ENCODE measurements around the gene OR10G6.

OR10G6 gene

DNA sequence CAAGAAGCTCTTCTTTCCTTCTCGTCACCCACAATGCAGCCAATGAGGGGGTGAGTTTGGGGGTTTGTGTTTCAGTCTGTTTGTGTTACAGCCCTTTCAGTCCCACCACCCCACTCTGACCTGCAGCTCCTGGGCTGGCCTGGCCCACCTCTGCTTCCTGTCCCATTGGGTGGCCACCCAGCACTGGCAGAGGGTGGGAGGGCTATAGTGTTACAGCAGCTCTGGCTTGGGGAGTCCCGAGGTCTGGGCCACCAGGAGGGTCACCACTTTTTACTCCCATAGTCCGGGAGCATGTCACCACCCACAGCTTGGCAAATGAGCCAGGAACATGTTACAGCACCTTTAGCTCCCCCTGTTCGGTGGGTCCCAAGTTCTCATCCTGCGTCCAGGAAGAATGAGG, 15.7 kb downstream of the OR10G6 start:
- TF ChIP-seq, protein P1, sequence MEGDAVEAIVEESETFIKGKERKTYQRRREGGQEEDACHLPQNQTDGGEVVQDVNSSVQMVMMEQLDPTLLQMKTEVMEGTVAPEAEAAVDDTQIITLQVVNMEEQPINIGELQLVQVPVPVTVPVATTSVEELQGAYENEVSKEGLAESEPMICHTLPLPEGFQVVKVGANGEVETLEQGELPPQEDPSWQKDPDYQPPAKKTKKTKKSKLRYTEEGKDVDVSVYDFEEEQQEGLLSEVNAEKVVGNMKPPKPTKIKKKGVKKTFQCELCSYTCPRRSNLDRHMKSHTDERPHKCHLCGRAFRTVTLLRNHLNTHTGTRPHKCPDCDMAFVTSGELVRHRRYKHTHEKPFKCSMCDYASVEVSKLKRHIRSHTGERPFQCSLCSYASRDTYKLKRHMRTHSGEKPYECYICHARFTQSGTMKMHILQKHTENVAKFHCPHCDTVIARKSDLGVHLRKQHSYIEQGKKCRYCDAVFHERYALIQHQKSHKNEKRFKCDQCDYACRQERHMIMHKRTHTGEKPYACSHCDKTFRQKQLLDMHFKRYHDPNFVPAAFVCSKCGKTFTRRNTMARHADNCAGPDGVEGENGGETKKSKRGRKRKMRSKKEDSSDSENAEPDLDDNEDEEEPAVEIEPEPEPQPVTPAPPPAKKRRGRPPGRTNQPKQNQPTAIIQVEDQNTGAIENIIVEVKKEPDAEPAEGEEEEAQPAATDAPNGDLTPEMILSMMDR (conservative IDR thresholded peaks at IDR 0.05), result no peak
- no peak overlapping the region for H3K27ac ChIP-seq

DNA sequence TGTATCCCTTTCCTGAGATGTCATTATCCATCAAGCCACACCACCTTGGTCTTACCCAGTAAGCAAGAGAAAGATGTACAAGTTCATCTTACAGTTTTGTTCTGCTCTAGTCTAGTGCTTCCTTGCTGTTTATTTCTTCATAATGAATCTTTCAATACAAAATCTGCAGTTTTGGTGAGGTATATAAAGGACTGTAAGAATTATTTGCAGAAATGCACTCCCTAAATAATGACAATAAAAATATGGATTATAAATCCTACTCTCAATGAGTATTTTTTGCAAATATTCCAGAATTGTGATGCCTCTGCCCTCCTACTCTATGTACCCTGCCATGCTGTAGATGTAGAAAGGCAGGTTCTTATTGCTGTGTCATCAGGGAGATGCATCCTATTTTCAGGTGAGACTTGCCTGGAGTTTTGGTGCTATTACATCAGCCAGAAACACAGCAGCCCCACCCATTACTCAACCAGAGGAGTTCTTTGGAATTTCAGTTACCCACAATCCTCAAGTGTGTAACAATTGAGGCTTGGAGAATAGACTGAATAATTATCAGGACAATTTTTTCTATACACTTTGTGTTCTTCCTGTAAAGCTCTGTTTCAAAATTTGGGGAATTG, 17.1 kb downstream of the OR10G6 start, which contains the start of gene OR10S1:
TSS of gene OR10S1 (minus strand) at position 51 of the 617 bp plus-strand sequence. CDS start 117 bp downstream, outside the sequence.
- TF ChIP-seq, protein P1 (conservative IDR thresholded peaks at IDR 0.05), result no peak
- H3K27ac ChIP-seq, result no peak within 1 kb of the TSS

DNA sequence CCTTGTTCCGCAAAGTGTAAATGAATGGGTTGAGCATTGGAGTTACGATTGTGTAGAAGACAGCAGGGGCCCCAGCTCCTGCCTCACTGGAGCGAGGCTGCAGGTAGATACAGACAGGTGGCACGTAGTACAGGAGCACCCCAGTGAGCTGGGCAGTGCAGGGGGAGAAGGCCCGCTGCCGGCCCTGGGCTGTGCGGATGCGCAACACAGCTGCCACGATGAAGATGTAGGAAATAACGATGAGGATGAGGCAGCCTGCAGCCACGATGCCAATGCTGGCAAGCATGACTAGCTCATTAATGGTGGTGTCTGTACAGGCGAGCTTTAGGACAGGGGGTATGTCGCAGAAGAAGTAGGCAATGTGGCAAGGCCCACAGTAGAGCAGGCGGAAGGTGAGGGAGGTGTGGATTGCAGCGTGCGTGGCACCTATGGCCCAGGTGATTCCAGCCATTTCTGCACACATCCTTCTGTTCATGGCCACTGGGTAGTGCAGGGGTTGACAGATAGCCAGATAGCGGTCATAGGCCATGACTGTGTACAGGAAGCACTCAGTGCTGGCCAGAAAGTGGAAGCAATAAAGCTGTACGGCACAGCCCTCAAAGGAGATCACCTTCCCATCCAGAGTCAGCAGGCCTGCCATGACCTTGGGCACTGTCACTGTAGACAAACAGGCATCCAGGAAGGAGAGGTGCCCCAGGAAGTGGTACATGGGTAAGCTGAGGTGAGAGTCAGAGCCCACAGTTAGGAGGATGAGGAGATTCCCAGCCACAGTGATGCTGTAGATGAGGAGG, 18.0 kb downstream of the OR10G6 start:
- TF ChIP-seq, protein P1 (conservative IDR thresholded peaks at IDR 0.05), result no peak

GRCh38 chr11:123973816-123974215, 21.1 kb downstream of the OR10G6 start:
- H3K27ac ChIP-seq, result no peak overlapping the region
- TF ChIP-seq, protein P1 (conservative IDR thresholded peaks at IDR 0.05), result no peak

More for the DNA sequence above, 18.0 kb downstream of the OR10G6 start:
- no peak overlapping the region for H3K27ac ChIP-seq

GRCh38 chr11:123956752-123957151, 38.2 kb downstream of the OR10G6 start:
- TF ChIP-seq, protein P1 (conservative IDR thresholded peaks at IDR 0.05), result no peak
- no peak overlapping the region for H3K27ac ChIP-seq

DNA sequence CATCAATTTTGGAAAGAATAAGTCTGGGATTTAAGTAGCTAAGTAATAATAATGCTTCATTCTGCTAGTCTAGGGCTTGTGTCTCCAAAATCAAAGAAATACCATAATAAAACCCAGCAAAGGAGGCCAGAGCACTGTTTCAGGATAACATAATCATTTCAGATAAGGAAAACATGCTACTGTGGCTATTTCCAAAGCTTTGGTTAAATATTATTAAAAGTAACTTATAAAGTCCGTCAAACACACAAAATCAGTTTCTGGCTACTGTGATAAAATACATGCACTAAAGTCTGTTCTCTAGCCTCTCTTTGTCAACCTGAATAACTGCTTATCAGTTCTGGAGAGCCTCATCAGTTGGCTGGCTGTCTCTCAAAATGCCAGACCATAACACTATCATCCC, 49.8 kb downstream of the OR10G6 start:
- TF ChIP-seq, protein P1 (conservative IDR thresholded peaks at IDR 0.05), result no peak
- no peak overlapping the region for H3K27ac ChIP-seq
